Astrocyte (in vitro differentiated cells and primary cell): ENCODE measurements around the gene ZSCAN5B. TPM values are rescaled to one million over a fixed set of nuclear protein-coding genes. Genes with fewer than 3 reads are reported as not detected.
"Not testable (repeated sequence)": the region's sequence is repeated elsewhere in the genome, so short reads cannot be mapped to it uniquely, and the experiment has no call there.

Source experiments
- DNase-seq: peaks from one replicate; pipeline ENCODE4 v3.0.0-alpha.2; 2010; ENCODE audit warnings: low read depth
- FAIRE-seq: peaks from 2 replicates; lab custom pipeline; 2011; peaks lifted over from hg19 to GRCh38; lab: Jason Lieb, UNC
- H2AFZ ChIP-seq: 2 replicates; pipeline ENCODE4 v1.6.0; 2012; ENCODE audit warnings: low read depth, low read length, inconsistent platforms
- H3K27ac ChIP-seq: 2 replicates; pipeline ENCODE4 v1.5.1; 2011; ENCODE audit warnings: low read depth, low read length, inconsistent platforms
- H3K27me3 ChIP-seq: 2 replicates; pipeline ENCODE4 v1.6.0; 2011; ENCODE audit warnings: low read length, inconsistent platforms; ENCODE audit not compliant: insufficient read depth
- H3K36me3 ChIP-seq: 2 replicates; pipeline ENCODE4 v1.5.1; 2011; ENCODE audit warnings: low read length, inconsistent platforms; ENCODE audit not compliant: insufficient read depth
- H3K4me1 ChIP-seq: 2 replicates; pipeline ENCODE4 v1.5.1; 2011; ENCODE audit warnings: low read length, inconsistent platforms; ENCODE audit not compliant: insufficient read depth
- H3K4me2 ChIP-seq: 2 replicates; pipeline ENCODE4 v1.6.0; 2012; ENCODE audit warnings: low read length, inconsistent platforms
- H3K4me3 ChIP-seq: 2 replicates; pipeline ENCODE4 v1.5.1; 2011; ENCODE audit warnings: low read depth, mild to moderate bottlenecking, low read length, inconsistent platforms; ENCODE audit not compliant: insufficient read depth
- H3K79me2 ChIP-seq: 2 replicates; pipeline ENCODE4 v1.6.0; 2012; ENCODE audit warnings: mild to moderate bottlenecking, low read length, inconsistent platforms; ENCODE audit not compliant: insufficient read depth
- H3K9ac ChIP-seq: 2 replicates; pipeline ENCODE4 v1.6.0; 2012; ENCODE audit warnings: mild to moderate bottlenecking, low read length, inconsistent platforms
- H3K9me3 ChIP-seq: 2 replicates; pipeline ENCODE4 v1.5.1; 2012; ENCODE audit warnings: low read depth, mild to moderate bottlenecking, low read length, inconsistent platforms; ENCODE audit not compliant: insufficient read depth
- H4K20me1 ChIP-seq: 2 replicates; pipeline ENCODE4 v1.6.0; 2012; ENCODE audit warnings: low read length, inconsistent platforms; ENCODE audit not compliant: insufficient read depth
- H3K27ac Mint-ChIP-seq: one replicate; pipeline ENCODE4 v1.8.0; 2021; ENCODE audit warnings: mild to moderate bottlenecking, mixed read lengths; ENCODE audit not compliant: unreplicated experiment
- H3K27me3 Mint-ChIP-seq: one replicate; pipeline ENCODE4 v1.8.0; 2021; ENCODE audit warnings: low read depth, mixed read lengths; ENCODE audit not compliant: unreplicated experiment
- H3K36me3 Mint-ChIP-seq: one replicate; pipeline ENCODE4 v1.8.0; 2021; ENCODE audit warnings: low read depth, mixed read lengths; ENCODE audit not compliant: unreplicated experiment
- H3K4me1 Mint-ChIP-seq: one replicate; pipeline ENCODE4 v1.8.0; 2021; ENCODE audit warnings: low read depth, mixed read lengths; ENCODE audit not compliant: unreplicated experiment
- H3K4me3 Mint-ChIP-seq: one replicate; pipeline ENCODE4 v1.8.0; 2021; ENCODE audit warnings: mild to moderate bottlenecking, moderate library complexity, mixed read lengths; ENCODE audit not compliant: unreplicated experiment
- H3K9me3 Mint-ChIP-seq: one replicate; pipeline ENCODE4 v1.8.0; 2021; ENCODE audit warnings: mild to moderate bottlenecking, mixed read lengths; ENCODE audit not compliant: unreplicated experiment
- EZH2 ChIP-seq: IDR thresholded peaks from 2 replicates; pipeline ENCODE4 v1.6.1; 2012; ENCODE audit warnings: mild to moderate bottlenecking, low read length, inconsistent platforms; ENCODE audit not compliant: insufficient read depth
- total RNA-seq: library from RNA; stranded (reverse); gene quantifications from 2 replicates; pipeline ENCODE4 v1.2.1, GENCODE V29; 2021
- TF ChIP-seq, protein P1 (sequence below): IDR thresholded peaks from 2 replicates; pipeline ENCODE4 v1.5.1; 2011; ENCODE audit warnings: low read depth, mild to moderate bottlenecking, inconsistent platforms, low read length, moderate library complexity; ENCODE audit not compliant: insufficient read depth

The ZSCAN5B gene
- total RNA-seq, 1 donor from 2014 or later: not detected

DNA sequence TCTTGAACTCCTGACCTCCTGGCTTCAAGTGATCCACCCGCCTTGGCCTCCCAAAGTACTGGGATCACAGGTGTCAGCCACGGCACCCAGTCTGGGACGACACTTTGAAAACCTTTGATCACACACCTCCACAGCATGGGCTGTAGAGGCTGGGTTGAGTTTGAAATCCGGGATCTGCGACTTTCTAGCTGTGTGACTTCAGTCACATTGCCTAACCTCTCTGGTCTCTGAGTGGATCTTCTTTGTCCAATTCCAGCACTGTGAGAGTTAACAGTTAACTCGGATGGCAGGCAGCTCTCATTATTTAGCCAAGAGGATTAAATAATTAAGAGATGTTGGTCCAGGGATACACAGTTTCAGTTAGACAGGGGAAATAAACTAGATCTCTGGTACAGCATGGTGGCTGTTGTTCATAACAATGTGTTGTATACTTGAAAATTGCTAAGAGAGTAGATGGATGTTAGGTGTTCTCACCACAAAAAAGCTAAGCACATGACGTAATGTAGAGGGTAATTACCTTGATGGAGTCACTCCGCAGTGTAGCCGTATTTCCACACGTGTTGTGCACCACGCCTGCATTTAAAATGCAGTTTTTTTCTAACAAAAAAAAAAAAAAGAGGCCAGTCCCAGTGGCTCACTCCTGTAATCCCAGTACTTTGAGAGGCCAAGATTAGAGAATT, 19.9 kb downstream of the ZSCAN5B start:
- no peaks in the 10 kb centered on the region for H3K27me3 ChIP-seq
- Mint-ChIP-seq H3K27me3 (peaks cover 28% of the 10 kb centered on the region), H3K27ac (no peak overlapping the region), H3K4me3 (no peak overlapping the region), H3K36me3 (no peaks in the 10 kb centered on the region), H3K4me1 (no peaks in the 10 kb centered on the region), H3K9me3 (no peaks in the 10 kb centered on the region)
- no peak overlapping the region for H2AFZ ChIP-seq
- H3K4me1 ChIP-seq: no peaks in the 10 kb centered on the region
- H3K79me2 ChIP-seq: no peaks in the 10 kb centered on the region
- no peak overlapping the region for H3K27ac ChIP-seq
- H4K20me1 ChIP-seq: no peaks in the 10 kb centered on the region
- H3K4me2 ChIP-seq: no peak overlapping the region
- DNase-seq (no peak), FAIRE-seq (no peak)
- no peaks in the 10 kb centered on the region for H3K9me3 ChIP-seq
- H3K36me3 ChIP-seq: no peaks in the 10 kb centered on the region
- no peak overlapping the region for H3K9ac ChIP-seq
- H3K4me3 ChIP-seq: no peak overlapping the region
- TF ChIP-seq, protein P1, sequence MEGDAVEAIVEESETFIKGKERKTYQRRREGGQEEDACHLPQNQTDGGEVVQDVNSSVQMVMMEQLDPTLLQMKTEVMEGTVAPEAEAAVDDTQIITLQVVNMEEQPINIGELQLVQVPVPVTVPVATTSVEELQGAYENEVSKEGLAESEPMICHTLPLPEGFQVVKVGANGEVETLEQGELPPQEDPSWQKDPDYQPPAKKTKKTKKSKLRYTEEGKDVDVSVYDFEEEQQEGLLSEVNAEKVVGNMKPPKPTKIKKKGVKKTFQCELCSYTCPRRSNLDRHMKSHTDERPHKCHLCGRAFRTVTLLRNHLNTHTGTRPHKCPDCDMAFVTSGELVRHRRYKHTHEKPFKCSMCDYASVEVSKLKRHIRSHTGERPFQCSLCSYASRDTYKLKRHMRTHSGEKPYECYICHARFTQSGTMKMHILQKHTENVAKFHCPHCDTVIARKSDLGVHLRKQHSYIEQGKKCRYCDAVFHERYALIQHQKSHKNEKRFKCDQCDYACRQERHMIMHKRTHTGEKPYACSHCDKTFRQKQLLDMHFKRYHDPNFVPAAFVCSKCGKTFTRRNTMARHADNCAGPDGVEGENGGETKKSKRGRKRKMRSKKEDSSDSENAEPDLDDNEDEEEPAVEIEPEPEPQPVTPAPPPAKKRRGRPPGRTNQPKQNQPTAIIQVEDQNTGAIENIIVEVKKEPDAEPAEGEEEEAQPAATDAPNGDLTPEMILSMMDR: no peak
- TF ChIP-seq EZH2: no peak

DNA sequence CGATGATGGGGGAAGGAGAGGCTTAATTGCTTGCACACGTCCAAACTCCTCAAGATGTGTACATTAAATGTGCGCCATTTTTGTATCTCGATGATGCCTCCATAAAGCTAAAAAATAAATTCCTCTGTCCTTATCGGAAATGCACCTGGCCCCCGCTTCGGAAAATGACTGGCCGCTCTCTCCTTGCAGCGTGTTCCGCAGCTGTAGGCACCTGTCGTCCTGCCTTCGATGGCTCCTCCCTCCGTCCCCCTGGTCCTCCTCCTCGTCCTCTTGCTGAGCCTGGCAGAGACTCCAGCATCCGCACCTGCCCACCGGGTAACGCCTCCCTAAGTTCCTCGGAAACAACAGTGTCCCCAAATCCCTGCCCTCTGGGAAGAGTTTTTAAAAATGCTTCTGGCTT, 20.7 kb downstream of the ZSCAN5B start:
- DNase-seq (no peak), FAIRE-seq (no peak)
- H3K4me1 ChIP-seq: no peaks in the 10 kb centered on the region
- no peak overlapping the region for H3K4me3 Mint-ChIP-seq
- H4K20me1 ChIP-seq: no peaks in the 10 kb centered on the region
- H3K9ac ChIP-seq: no peak overlapping the region
- no peaks in the 10 kb centered on the region for H3K9me3 Mint-ChIP-seq
- no peaks in the 10 kb centered on the region for H3K27me3 ChIP-seq
- H3K4me3 ChIP-seq: no peak overlapping the region
- no peaks in the 10 kb centered on the region for H3K4me1 Mint-ChIP-seq
- H3K4me2 ChIP-seq: no peak overlapping the region
- TF ChIP-seq, protein P1: no peak
- TF ChIP-seq EZH2: no peak
- no peaks in the 10 kb centered on the region for H3K79me2 ChIP-seq
- no peak overlapping the region for H3K27ac Mint-ChIP-seq
- no peak overlapping the region for H3K27ac ChIP-seq
- peaks cover 21% of the 10 kb centered on the region for H3K27me3 Mint-ChIP-seq
- no peak overlapping the region for H2AFZ ChIP-seq
- H3K36me3 ChIP-seq: no peaks in the 10 kb centered on the region
- H3K9me3 ChIP-seq: no peaks in the 10 kb centered on the region
- no peaks in the 10 kb centered on the region for H3K36me3 Mint-ChIP-seq

DNA sequence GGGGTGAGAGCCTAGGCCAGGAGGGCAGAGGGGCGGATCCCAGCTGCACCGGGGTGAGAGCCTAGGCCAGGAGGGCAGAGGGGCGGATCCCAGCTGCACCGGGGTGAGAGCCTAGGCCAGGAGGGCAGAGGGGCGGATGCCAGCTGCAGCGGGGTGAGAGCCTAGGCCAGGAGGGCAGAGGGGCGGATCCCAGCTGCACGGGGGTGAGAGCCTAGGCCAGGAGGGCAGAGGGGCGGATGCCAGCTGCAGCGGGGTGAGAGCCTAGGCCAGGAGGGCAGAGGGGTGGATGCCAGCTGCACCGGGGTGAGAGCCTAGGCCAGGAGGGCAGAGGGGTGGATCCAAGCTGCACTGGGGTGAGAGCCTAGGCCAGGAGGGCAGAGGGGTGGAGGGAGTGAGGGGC, 21.3 kb downstream of the ZSCAN5B start:
- H3K79me2 ChIP-seq, H4K20me1 ChIP-seq, FAIRE-seq, H2AFZ ChIP-seq, H3K4me1 Mint-ChIP-seq, H3K27ac Mint-ChIP-seq, H3K4me3 ChIP-seq, H3K4me1 ChIP-seq, H3K27ac ChIP-seq, H3K36me3 ChIP-seq, DNase-seq, H3K9ac ChIP-seq, H3K36me3 Mint-ChIP-seq, H3K9me3 ChIP-seq, H3K27me3 ChIP-seq, H3K9me3 Mint-ChIP-seq, H3K4me2 ChIP-seq, H3K4me3 Mint-ChIP-seq: not testable (repeated sequence)
- peaks cover 21% of the 10 kb centered on the region for H3K27me3 Mint-ChIP-seq

DNA sequence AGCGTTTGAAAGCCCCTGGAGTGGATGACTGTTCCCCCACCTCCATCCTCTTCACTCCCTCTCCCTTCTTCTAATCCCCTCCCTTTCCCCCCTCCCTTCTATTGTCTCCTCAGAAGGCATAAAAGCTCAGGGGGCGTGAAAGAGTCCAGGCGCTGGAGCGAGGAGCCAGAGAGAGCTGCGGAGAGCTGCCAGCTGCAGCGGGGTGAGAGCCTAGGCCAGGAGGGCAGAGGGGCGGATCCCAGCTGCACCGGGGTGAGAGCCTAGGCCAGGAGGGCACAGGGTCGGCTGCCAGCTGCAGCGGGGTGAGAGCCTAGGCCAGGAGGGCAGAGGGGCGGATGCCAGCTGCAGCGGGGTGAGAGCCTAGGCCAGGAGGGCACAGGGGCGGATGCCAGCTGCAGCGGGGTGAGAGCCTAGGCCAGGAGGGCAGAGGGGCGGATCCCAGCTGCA, 21.7 kb downstream of the ZSCAN5B start, which contains the start of gene GALP:
Gene GALP, plus strand, starts transcription at position 148 of the 447 bp plus-strand sequence. CDS start 1,101 bp downstream, outside the sequence.
- not testable (repeated sequence) for FAIRE-seq, H3K79me2 ChIP-seq, H3K36me3 Mint-ChIP-seq, H3K9ac ChIP-seq, H3K9me3 Mint-ChIP-seq, H3K4me3 ChIP-seq, H3K27ac ChIP-seq, H3K4me2 ChIP-seq, H4K20me1 ChIP-seq, H3K27me3 ChIP-seq, H2AFZ ChIP-seq, H3K9me3 ChIP-seq, H3K4me1 ChIP-seq, H3K4me3 Mint-ChIP-seq, H3K27ac Mint-ChIP-seq, DNase-seq, H3K4me1 Mint-ChIP-seq, H3K36me3 ChIP-seq
- H3K27me3 Mint-ChIP-seq: peaks cover 21% of the 10 kb centered on the region
